H1 (cell line): ENCODE measurements around the gene KCTD4. TPM values are rescaled to one million over a fixed set of nuclear protein-coding genes. Genes with fewer than 3 reads are reported as not detected.

Experiments used
- CTCF ChIA-PET: fragments of 300-600 bp; sonication (Branson Sonifier 250); formaldehyde crosslinking; loops from one replicate; lab custom pipeline; 2021; ENCODE audit not compliant: partially characterized antibody; lab: Charles Lee
- POLR2A ChIA-PET: fragments of 300-600 bp; sonication (Branson Sonifier 250); formaldehyde crosslinking; loops from one replicate; lab custom pipeline; 2021; ENCODE audit warnings: inconsistent platforms; ENCODE audit not compliant: partially characterized antibody; lab: Charles Lee
- DNase-seq, 2 experiments: peaks; one replicate each; pipeline versions ENCODE4 v3.0.0 to v3.0.0-alpha.2; 2010 to 2022; ENCODE audit warnings: low spot score in 2 of 2, low read depth in 1 of 2, mixed read lengths in 1 of 2
- FAIRE-seq: peaks from 2 replicates; lab custom pipeline; 2011; peaks lifted over from hg19 to GRCh38; lab: Jason Lieb, UNC
- H2AFZ ChIP-seq: 2 replicates; pipeline ENCODE4 v1.8.1; 2012; ENCODE audit warnings: low read length, inconsistent platforms
- H2AK5ac ChIP-seq: 2 replicates; pipeline ENCODE4 v1.6.1; 2013; ENCODE audit warnings: low read depth, low read length
- H2BK120ac ChIP-seq: replicated peaks from 2 replicates; pipeline ENCODE3; 2013; ENCODE audit warnings: low read depth, low read length, inconsistent platforms
- H2BK12ac ChIP-seq: 2 replicates; pipeline ENCODE4 v1.6.1; 2013; ENCODE audit warnings: low read depth, low read length
- H2BK15ac ChIP-seq: 2 replicates; pipeline ENCODE4 v1.6.1; 2013; ENCODE audit warnings: low read length
- H2BK20ac ChIP-seq: 2 replicates; pipeline ENCODE4 v1.6.1; 2013; ENCODE audit warnings: low read length
- H2BK5ac ChIP-seq: 2 replicates; pipeline ENCODE4 v1.6.1; 2013; ENCODE audit warnings: low read depth, low read length
- H3K14ac ChIP-seq: 2 replicates; pipeline ENCODE4 v1.6.1; 2013; ENCODE audit warnings: inconsistent platforms; ENCODE audit not compliant: insufficient read length
- H3K18ac ChIP-seq: 2 replicates; pipeline ENCODE4 v1.6.1; 2013; ENCODE audit warnings: low read length; ENCODE audit errors: extremely low read depth
- H3K23ac ChIP-seq: 2 replicates; pipeline ENCODE4 v1.6.1; 2013; ENCODE audit warnings: inconsistent platforms; ENCODE audit not compliant: insufficient read length
- H3K23me2 ChIP-seq: 2 replicates; pipeline ENCODE4 v1.6.1; 2013; ENCODE audit warnings: low read depth, low read length
- H3K27ac ChIP-seq: 2 replicates; pipeline ENCODE4 v1.6.1; 2011; ENCODE audit warnings: low read depth, low read length, inconsistent platforms
- H3K27me3 ChIP-seq, 4 experiments: replicated peaks in 1 of 4; 1 replicate in 1 of 4; 2 replicates in 3 of 4; pipeline versions ENCODE4 v1.6.1 to v1.8.1; 2011 to 2013; ENCODE audit warnings: low read length in 3 of 4, mild to moderate bottlenecking in 3 of 4, inconsistent platforms in 2 of 4, mixed read lengths in 2 of 4, moderate library complexity in 1 of 4; ENCODE audit not compliant: control insufficient read depth in 3 of 4, insufficient read depth in 3 of 4; ENCODE audit errors: extremely low read depth in 1 of 4
- H3K36me3 ChIP-seq, 4 experiments: 2 replicates each; pipeline versions ENCODE4 v1.6.1 to v1.8.1; 2011 to 2013; ENCODE audit warnings: mild to moderate bottlenecking in 4 of 4, low read length in 3 of 4, moderate library complexity in 2 of 4, control low read depth in 1 of 4, inconsistent platforms in 1 of 4; ENCODE audit not compliant: insufficient read depth in 4 of 4, control insufficient read depth in 2 of 4
- H3K4ac ChIP-seq: replicated peaks from 2 replicates; pipeline ENCODE3; 2013; ENCODE audit warnings: low read length, low read depth, mixed read lengths, inconsistent platforms; ENCODE audit not compliant: insufficient read length
- H3K4me1 ChIP-seq, 4 experiments: replicated peaks in 1 of 4; 1 replicate in 1 of 4; 2 replicates in 3 of 4; pipeline versions ENCODE4 v1.6.1 to v1.8.1; 2011 to 2013; ENCODE audit warnings: low read length in 3 of 4, inconsistent platforms in 2 of 4, mixed read lengths in 1 of 4; ENCODE audit not compliant: insufficient read depth in 4 of 4, control insufficient read depth in 3 of 4
- H3K4me2 ChIP-seq, 2 experiments: 2 replicates each; pipeline versions ENCODE4 v1.6.1 to v1.8.1; 2011 to 2013; ENCODE audit warnings: low read depth in 2 of 2, low read length in 2 of 2, control low read depth in 1 of 2, inconsistent platforms in 1 of 2, mild to moderate bottlenecking in 1 of 2; ENCODE audit not compliant: insufficient read depth in 1 of 2
- H3K4me3 ChIP-seq, 4 experiments: fragments of 200-600, 300-600 bp in 1 of 4; sonication (generic), shearing (Covaris generic), sonication (Bioruptor Twin) in 1 of 4; 2 replicates each; pipeline versions ENCODE4 v1.5.1 to v1.8.1; 2011 to 2016; ENCODE audit warnings: low read length in 4 of 4, low read depth in 3 of 4, control low read depth in 2 of 4, inconsistent platforms in 2 of 4, mild to moderate bottlenecking in 2 of 4, mixed read lengths in 1 of 4, moderate library complexity in 1 of 4; ENCODE audit not compliant: insufficient read depth in 2 of 4; ENCODE audit errors: extremely low read depth in 1 of 4
- H3K56ac ChIP-seq: replicated peaks from 2 replicates; pipeline ENCODE3; 2013; ENCODE audit warnings: low read depth, mild to moderate bottlenecking, mixed read lengths, low read length, inconsistent platforms; ENCODE audit not compliant: insufficient read length
- H3K79me1 ChIP-seq: 2 replicates; pipeline ENCODE4 v1.6.1; 2013; ENCODE audit warnings: low read depth, low read length, control low read depth
- H3K79me2 ChIP-seq, 2 experiments: 2 replicates each; pipeline versions ENCODE4 v1.6.1 to v1.8.1; 2012 to 2013; ENCODE audit warnings: low read length in 2 of 2, mild to moderate bottlenecking in 2 of 2, inconsistent platforms in 1 of 2; ENCODE audit not compliant: insufficient read depth in 2 of 2, control insufficient read depth in 1 of 2
- H3K9ac ChIP-seq, 4 experiments: replicated peaks in 1 of 4; 1 replicate in 1 of 4; 2 replicates in 3 of 4; pipeline versions ENCODE4 v1.6.1 to v1.8.1; 2011 to 2013; ENCODE audit warnings: low read depth in 3 of 4, low read length in 3 of 4, control low read depth in 2 of 4, mild to moderate bottlenecking in 2 of 4, moderate library complexity in 2 of 4, inconsistent platforms in 1 of 4; ENCODE audit errors: extremely low read depth in 1 of 4
- H3K9me3 ChIP-seq, 2 experiments: 2 replicates each; pipeline versions ENCODE4 v1.6.1 to v1.8.1; 2012 to 2013; ENCODE audit warnings: mild to moderate bottlenecking in 2 of 2, moderate library complexity in 2 of 2, control low read depth in 1 of 2, inconsistent platforms in 1 of 2, low read depth in 1 of 2, low read length in 1 of 2, mixed read lengths in 1 of 2; ENCODE audit not compliant: insufficient read depth in 2 of 2
- H4K20me1 ChIP-seq, 2 experiments: replicated peaks in 1 of 2; 2 replicates each; pipeline versions ENCODE3 to v1.8.1; 2011 to 2013; ENCODE audit warnings: inconsistent platforms in 2 of 2, low read length in 2 of 2, mild to moderate bottlenecking in 1 of 2; ENCODE audit not compliant: insufficient read depth in 2 of 2, control insufficient read depth in 1 of 2
- H4K5ac ChIP-seq: 2 replicates; pipeline ENCODE4 v1.6.1; 2013; ENCODE audit warnings: low read length, low read depth, mixed read lengths, inconsistent platforms; ENCODE audit not compliant: insufficient read length
- H4K8ac ChIP-seq: 2 replicates; pipeline ENCODE4 v1.8.0; 2013; ENCODE audit warnings: mild to moderate bottlenecking, moderate library complexity, low read length, inconsistent platforms; ENCODE audit not compliant: insufficient read depth; ENCODE audit errors: extremely low read depth
- H4K91ac ChIP-seq: replicated peaks from 2 replicates; pipeline ENCODE3; 2013; ENCODE audit warnings: low read length, mixed read lengths, inconsistent platforms; ENCODE audit not compliant: insufficient read length
- ASH2L ChIP-seq: fragments of 200-600, 300-600 bp; sonication (generic); IDR thresholded peaks from one replicate; pipeline ENCODE4 v1.7.1; 2017; ENCODE audit warnings: low read length
- BRCA1 ChIP-seq: IDR thresholded peaks from 2 replicates; pipeline ENCODE4 v1.6.1; 2012; ENCODE audit warnings: low read depth, low read length, improper control_type of control experiment
- CBX5 ChIP-seq: fragments of 300-800, 300-1000 bp; sonication (generic); IDR thresholded peaks from 2 replicates; pipeline ENCODE4 v1.7.1; 2016; ENCODE audit warnings: antibody characterized with exemption, low read length, low read depth
- CHD2 ChIP-seq: IDR thresholded peaks from 2 replicates; pipeline ENCODE4 v1.6.1; 2012; ENCODE audit warnings: low read length, improper control_type of control experiment
- EGR1 ChIP-seq: IDR thresholded peaks from 2 replicates; pipeline ENCODE4 v1.6.1; 2011; ENCODE audit warnings: low read depth, low read length, borderline replicate concordance
- JUN ChIP-seq: IDR thresholded peaks from 2 replicates; pipeline ENCODE4 v1.6.1; 2011; ENCODE audit warnings: low read depth, mild to moderate bottlenecking, improper control_type of control experiment, low read length
- POLR2A ChIP-seq, 2 experiments: IDR thresholded peaks; 1 replicate in 1 of 2; 2 replicates in 1 of 2; pipeline ENCODE4 v1.6.1; 2011; ENCODE audit warnings: low read depth in 2 of 2, low read length in 2 of 2, mild to moderate bottlenecking in 2 of 2; ENCODE audit errors: control extremely low read depth in 1 of 2
- RFX5 ChIP-seq: IDR thresholded peaks from 2 replicates; pipeline ENCODE4 v1.6.1; 2011; ENCODE audit warnings: low read depth, low read length, improper control_type of control experiment, borderline replicate concordance
- SIN3A ChIP-seq, 2 experiments: IDR thresholded peaks in 1 of 2; conservative IDR thresholded peaks in 1 of 2; 2 replicates each; pipeline ENCODE4 v1.6.1; 2011 to 2012; ENCODE audit warnings: low read length in 2 of 2, improper control_type of control experiment in 1 of 2, low read depth in 1 of 2, mild to moderate bottlenecking in 1 of 2
- SIRT6 ChIP-seq: IDR thresholded peaks from one replicate; pipeline ENCODE4 v1.7.1; 2012; ENCODE audit warnings: low read length, inconsistent platforms
- SRF ChIP-seq: IDR thresholded peaks from 2 replicates; pipeline ENCODE4 v1.6.1; 2011; ENCODE audit warnings: mild to moderate bottlenecking, low read depth, low read length, moderate library complexity
- SUZ12 ChIP-seq: fragments of 200-600 bp; sonication (generic); IDR thresholded peaks from 2 replicates; pipeline ENCODE4 v1.6.1; 2012; ENCODE audit warnings: mild to moderate bottlenecking, inconsistent platforms, low read length, moderate library complexity, mixed read lengths
- TCF12 ChIP-seq: IDR thresholded peaks from 2 replicates; pipeline ENCODE4 v1.6.1; 2011; ENCODE audit warnings: low read depth, mild to moderate bottlenecking, low read length
- YY1 ChIP-seq: IDR thresholded peaks from 2 replicates; pipeline ENCODE4 v1.6.1; 2011; ENCODE audit warnings: low read depth, mild to moderate bottlenecking, low read length
- WGBS, 2 experiments: shearing (Covaris generic) in 1 of 2; methylation state at CpG; one replicate each; pipeline versions ENCODE4 v1.1.6 to v1.1.7; 2013 to 2015; ENCODE audit warnings: low lambda C conversion rate in 2 of 2, mixed read lengths in 2 of 2, inconsistent platforms in 1 of 2, low coverage in 1 of 2, missing lambda C conversion rate in 1 of 2; ENCODE audit not compliant: insufficient replicate concordance in 2 of 2, insufficient coverage in 1 of 2, insufficient read length in 1 of 2; ENCODE audit errors: extremely low coverage in 1 of 2, missing lambda C conversion rate in 1 of 2; 5-methylcytosine and 5-hydroxymethylcytosine counted together
- polyA plus RNA-seq, 7 experiments: library from polyadenylated mRNA; depleted of rRNA in 3 of 7; stranded (reverse) in 5 of 7; unstranded in 2 of 7; fragments of >200 nt in 5 of 7; fragments of 200-250 nt in 2 of 7; gene quantifications; 1 replicate in 5 of 7; 2 replicates in 1 of 7; 4 replicates in 1 of 7; pipeline versions ENCODE4 v1.2.1 to v1.2.3, GENCODE V29; 2011 to 2013; ENCODE audit warnings: missing spikeins in 2 of 7, mixed read lengths in 2 of 7
- total RNA-seq: library from RNA; stranded (reverse); fragmentation: NEBNext Ultra II Directional; extraction: Animal tissue kit (Norgen Biotek cat#: 25700); gene quantifications from 2 replicates; pipeline ENCODE4 v1.2.1, GENCODE V29; 2021
- TF ChIP-seq, protein P1 (sequence below): IDR thresholded peaks from 2 replicates; pipeline ENCODE4 v1.6.1; 2011; ENCODE audit warnings: low read length, improper control_type of control experiment

The KCTD4 gene
- total and polyA plus RNA-seq, 2 of the 8 experiments (the other 6 are each of a cell fraction or from before 2014, with no cell fraction given): not detected

DNA sequence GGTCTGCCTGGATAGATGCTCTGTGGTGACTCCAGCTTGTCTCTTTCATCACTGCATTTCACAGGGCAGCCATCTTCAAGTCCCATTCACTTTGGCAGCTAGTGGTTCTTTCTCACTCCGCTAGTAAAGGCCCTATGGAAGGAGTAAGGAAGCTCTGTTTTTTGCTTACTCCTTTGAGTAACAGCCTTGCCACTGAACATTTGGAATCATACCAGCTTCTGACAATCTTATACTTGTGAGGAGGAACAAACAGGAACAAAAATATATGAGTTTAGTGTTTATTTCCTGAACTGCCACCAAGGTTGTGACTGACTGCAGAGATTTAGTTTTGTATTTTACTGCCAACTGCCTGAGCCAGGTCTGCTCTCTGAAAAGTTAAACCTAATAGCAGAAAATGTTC lies 38.7 kb downstream of the KCTD4 start:
- no peak for FAIRE-seq
- H3K27ac ChIP-seq: no peak overlapping the region
- CTCF ChIA-PET: interaction anchor here (0.7 to 1.3 kb wide), 2 partner anchors 9 to 115 kb away, joined by 3 read pairs; no protein-coding TSS in a partner anchor
- no peak for TF ChIP-seq SRF
- TF ChIP-seq TCF12: no peak
- TF ChIP-seq YY1: no peak
- no peak for TF ChIP-seq SUZ12
- TF ChIP-seq CBX5: no peak
- no peak for TF ChIP-seq ASH2L
- no peak for TF ChIP-seq BRCA1
- TF ChIP-seq, protein P1, sequence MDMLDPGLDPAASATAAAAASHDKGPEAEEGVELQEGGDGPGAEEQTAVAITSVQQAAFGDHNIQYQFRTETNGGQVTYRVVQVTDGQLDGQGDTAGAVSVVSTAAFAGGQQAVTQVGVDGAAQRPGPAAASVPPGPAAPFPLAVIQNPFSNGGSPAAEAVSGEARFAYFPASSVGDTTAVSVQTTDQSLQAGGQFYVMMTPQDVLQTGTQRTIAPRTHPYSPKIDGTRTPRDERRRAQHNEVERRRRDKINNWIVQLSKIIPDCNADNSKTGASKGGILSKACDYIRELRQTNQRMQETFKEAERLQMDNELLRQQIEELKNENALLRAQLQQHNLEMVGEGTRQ: no peak
- TF ChIP-seq JUN: no peak
- TF ChIP-seq EGR1: no peak
- TF ChIP-seq CHD2: no peak
- TF ChIP-seq POLR2A (IDR thresholded peaks at IDR 0.05; ENCODE audit: control extremely low read depth in 1 of 2, low read depth in 2 of 2, low read length in 2 of 2): no peak
- TF ChIP-seq SIRT6: no peak
- no peak for TF ChIP-seq RFX5
- no peak for TF ChIP-seq SIN3A (conservative IDR thresholded peaks at IDR 0.05 in 1 of 2, IDR thresholded peaks at IDR 0.05 in 1 of 2; ENCODE audit: low read depth in 1 of 2, low read length in 2 of 2)

More for the DNA sequence above, 38.7 kb downstream of the KCTD4 start:
- H3K18ac ChIP-seq: no peak overlapping the region
- no peak overlapping the region for H3K4me2 ChIP-seq
- no peak overlapping the region for H2AK5ac ChIP-seq
- no peak overlapping the region for H3K14ac ChIP-seq
- H3K27me3 ChIP-seq: no peaks in the 10 kb centered on the region
- 100% methylated on average over 1 of the region's 1 CpG; no CpG with 5 or more reads in 1 of the 2 experiments for WGBS, 2 experiments
- no peak overlapping the region for H2BK5ac ChIP-seq
- no peak overlapping the region for H3K4ac ChIP-seq
- no peak overlapping the region for H3K9ac ChIP-seq
- no peak overlapping the region for H4K5ac ChIP-seq
- no peaks in the 10 kb centered on the region for H3K23me2 ChIP-seq
- POLR2A ChIA-PET: interaction anchor here (2.5 kb wide), 1 partner anchor 179 kb away, joined by 6 read pairs; the partner anchor contains the start of gene TPT1
- H2BK12ac ChIP-seq: no peak overlapping the region
- H4K8ac ChIP-seq: no peak overlapping the region
- H3K4me3 ChIP-seq: no peak overlapping the region
- H2BK15ac ChIP-seq: no peak overlapping the region
- H3K23ac ChIP-seq: no peak overlapping the region
- H2AFZ ChIP-seq: no peak overlapping the region
- H3K56ac ChIP-seq: no peak overlapping the region
- 0 out of 2 replicates have a peak, but pooled peaks cover 2% of the 10 kb centered on the region for H3K79me1 ChIP-seq
- peaks cover 0 to 3% (median 0%) of the 10 kb centered on the region in 4 experiments; a peak in 1 of 8 replicates for H3K36me3 ChIP-seq
- no peaks in the 10 kb centered on the region for H3K9me3 ChIP-seq
- H2BK120ac ChIP-seq: no peak overlapping the region
- no peak overlapping the region for H4K91ac ChIP-seq
- H3K79me2 ChIP-seq: no peaks in the 10 kb centered on the region
- H3K4me1 ChIP-seq: no peaks in the 10 kb centered on the region
- DNase-seq: no peak
- H2BK20ac ChIP-seq: no peak overlapping the region
- no peaks in the 10 kb centered on the region for H4K20me1 ChIP-seq
